GM21447 (cell line): ENCODE results near the gene NFATC2.
"Not testable (repeated sequence)": the region's sequence is repeated elsewhere in the genome, so short reads cannot be mapped to it uniquely, and the experiment has no call there.

Experiments
- ATAC-seq: cut with Tn5 transposase; IDR thresholded peaks from one replicate; pipeline ENCODE4 v1.9.1; 2021; ENCODE audit not compliant: unreplicated experiment

Gene NFATC2

GRCh38 chr20:51363813-51364212 lies 178.7 kb downstream of the NFATC2 start:
- no peak for ATAC-seq

- no peak for ATAC-seq
Measured at GRCh38 chr20:51363378-51363777, 179.1 kb downstream of the NFATC2 start.

- ATAC-seq: no peak
Measured at GRCh38 chr20:51362254-51362653, 180.3 kb downstream of the NFATC2 start.

DNA sequence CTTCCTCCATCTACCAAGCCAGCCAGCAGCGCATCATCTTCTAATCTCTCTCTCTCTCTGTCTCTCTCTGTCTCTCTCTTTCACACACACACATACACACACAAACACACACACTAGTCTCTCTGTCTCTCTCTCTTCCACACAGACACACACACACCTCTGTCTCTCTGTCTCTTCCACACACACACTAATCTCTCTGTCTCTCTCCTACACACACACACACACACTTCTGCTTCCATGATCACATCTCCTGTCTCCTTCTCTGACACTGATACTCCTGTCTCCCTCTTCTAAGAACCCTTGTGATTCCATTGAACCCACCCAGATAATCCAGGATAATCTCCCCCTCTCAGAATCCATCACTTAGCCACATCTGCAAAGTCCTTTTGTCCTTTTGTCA lies 181.3 kb downstream of the NFATC2 start:
- ATAC-seq: no peak

DNA sequence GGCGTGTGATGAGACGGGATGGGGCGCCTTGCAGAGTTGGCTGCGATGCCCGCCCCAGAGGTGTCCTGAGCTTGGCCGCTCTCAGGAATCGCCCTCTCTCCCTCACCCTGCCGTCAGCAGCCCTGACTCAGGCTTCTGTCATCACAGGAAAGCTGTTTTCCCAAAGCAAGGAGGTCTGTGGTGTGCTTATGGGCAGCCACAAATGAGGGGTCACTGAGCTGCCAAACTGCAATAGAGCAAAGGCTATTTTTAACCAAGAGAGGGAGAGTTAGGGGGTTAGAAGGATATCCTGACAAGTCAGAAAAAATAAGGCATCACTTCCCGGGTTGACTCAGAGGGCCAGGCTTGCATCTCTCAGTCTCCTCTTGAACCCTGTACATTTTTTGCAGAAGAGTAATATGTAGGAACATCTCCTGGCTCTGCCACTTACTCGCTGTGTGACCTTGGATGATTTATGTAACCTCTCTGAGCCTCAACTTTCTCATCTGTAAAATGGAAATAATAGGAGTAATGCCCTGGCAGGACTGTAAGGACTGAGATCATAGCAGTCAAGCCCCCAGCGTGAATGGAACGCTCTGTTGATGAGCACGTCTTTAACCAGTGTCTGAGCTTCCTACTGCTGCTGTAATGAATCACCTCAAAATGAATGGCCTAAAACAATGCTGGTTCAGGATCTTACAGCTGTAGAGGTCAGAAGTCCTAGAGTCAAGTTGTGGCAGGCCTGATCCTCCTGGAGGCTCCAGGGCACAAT lies 181.9 kb downstream of the NFATC2 start:
- no peak for ATAC-seq

DNA sequence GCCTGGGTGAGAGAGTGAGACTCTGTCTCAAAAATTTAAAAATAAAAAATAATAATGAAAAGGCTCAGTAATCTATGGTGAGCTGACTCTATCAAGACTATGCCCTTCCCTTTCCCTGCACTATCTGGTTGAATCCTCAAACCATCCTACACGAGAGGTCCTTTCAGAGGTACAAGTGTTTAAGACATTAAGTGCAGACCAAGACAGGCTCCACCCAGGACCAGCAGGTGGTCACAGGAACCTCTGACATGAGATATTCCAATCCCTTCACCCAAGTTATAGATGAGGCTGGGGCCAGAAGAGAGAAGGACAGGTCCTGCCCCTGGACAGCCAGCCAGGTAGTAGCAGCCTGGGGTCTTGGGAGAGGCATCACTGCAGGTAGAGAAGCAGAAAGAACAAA lies 182.6 kb downstream of the NFATC2 start:
- no peak for ATAC-seq

- no peak for ATAC-seq
Measured at GRCh38 chr20:51359401-51359800, 183.1 kb downstream of the NFATC2 start.

DNA sequence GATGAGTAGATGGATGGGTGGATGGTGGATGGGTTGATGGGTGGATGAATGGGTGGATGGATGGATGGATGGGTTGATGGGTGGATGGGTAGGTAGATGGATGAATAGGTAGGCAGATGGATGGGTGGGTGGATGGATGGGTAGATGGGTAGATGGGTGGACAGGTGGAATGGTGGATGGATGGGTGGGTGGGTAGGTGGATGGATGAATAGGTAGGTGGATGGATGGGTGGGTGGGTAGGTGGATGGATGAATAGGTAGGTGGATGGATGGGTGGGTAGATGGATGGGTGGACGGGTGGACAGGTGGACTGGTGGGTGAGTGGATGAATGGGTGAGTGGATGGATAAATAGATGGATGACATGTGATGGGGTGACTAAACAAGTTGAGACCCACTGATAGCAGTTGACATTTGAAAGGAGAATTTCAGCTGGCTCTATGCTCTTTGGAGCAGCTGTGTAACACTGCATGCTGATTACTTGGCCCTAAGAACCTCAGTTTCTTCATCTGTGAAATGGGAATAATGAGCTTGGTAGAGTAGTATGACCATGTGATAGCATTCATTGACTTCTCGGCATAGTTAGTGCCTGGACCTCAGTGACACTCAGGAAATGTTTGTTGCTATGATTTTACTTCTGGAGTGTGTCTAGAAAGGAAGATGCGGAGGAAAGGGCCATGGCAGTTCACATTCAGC lies 184.3 kb downstream of the NFATC2 start:
- no peak for ATAC-seq

DNA sequence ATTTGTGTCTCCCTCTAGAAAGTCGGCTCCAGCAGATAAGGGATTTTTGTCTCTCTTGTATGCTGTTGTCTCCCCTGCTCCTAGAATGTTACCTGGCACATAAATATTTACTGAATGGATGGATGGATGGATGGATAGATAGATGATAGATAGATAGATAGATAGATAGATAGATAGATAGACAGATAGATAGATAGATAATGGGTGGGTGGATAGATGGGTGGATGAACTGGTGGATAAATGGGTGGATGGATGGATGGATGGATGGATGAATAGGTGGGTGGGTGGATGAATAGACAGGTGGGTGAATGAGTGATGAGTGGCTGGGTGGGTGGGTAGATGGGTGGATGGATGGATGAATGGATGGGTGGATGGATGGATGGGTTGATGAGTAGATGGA lies 185.0 kb downstream of the NFATC2 start:
- no peak for ATAC-seq

DNA sequence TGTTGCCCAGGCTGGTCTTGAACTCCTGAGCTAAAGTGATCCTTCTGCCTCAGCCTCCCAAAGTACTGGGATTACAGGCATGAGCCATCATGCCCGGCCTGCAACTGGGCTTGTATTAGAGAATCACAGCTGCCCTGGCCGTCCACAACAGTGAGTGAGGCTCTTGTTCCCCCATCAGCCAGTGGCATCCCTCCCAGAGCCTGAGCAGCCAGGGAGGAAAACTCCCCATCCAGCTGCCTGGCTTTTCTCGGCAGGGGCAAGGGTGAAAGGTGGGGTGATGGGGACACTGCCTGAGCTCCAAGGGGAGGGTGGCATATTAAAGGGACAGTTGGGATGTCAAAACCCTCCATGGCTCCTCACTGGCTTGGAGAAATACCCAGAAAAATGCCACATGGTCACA lies 185.6 kb downstream of the NFATC2 start:
- no peak for ATAC-seq

DNA sequence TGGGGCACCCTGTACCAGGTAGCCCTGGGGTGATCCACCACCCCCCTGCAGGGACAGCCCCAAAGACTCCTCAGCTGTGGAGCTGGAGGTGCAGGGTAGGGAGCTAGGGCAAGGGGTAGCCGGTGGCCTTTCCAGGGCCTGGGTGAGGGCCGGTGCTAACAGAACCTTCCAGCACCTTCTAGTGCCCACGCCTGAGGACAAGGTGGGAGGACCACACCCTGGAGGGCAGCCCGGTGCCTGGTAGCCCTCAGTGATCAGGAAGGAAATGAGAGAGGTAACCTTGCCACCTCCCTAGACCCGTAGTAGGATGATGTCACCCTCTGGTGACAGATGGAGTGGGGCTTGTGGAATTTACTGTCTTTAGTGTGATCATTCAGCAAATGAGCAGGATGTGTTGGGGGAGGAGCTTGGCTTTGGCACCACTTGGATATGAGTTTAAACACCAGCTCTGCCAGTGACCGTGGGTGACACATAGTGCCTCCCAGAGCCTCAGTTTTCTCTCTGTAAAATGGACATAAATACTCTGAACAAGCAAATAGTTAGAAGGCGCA lies 187.7 kb downstream of the NFATC2 start:
- no peak for ATAC-seq

DNA sequence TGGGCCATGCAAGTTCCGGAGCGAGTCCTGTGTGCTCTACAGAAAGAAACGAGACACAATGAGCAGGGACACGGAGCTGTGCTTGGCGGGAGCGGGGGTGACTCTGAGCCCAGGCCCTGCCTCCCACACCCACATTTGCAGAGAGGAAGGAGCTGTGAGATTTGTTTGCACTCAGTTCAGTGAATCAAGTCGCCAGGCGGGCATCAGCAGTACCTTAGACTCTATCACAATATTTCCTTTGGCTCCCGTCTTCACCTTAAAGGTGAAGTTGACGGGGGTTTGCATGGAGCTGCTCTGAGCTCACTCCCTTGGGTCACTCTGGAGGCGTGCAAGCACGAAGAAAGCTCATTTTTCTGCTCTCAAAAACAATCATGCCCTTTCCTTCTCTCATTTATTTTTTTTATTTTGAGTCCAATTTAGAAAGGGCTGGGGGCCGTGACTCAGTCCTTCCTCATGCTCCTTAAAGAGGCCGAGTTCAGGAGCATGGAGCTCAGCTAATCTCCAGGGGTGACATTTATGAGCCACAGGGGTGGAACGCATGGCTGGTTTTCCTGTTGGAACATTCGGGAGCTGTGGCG lies 188.2 kb downstream of the NFATC2 start:
- no peak for ATAC-seq

- no peak for ATAC-seq
Measured at GRCh38 chr20:51353491-51353890, 189.0 kb downstream of the NFATC2 start.

- no peak for ATAC-seq
Measured at GRCh38 chr20:51352791-51353190, 189.7 kb downstream of the NFATC2 start.

GRCh38 chr20:51350941-51351631 lies 191.4 kb downstream of the NFATC2 start:
- ATAC-seq: no peak

- no peak for ATAC-seq
Measured at GRCh38 chr20:51348876-51349275, 193.6 kb downstream of the NFATC2 start.

- ATAC-seq: no peak
Measured at GRCh38 chr20:51347831-51348230, 194.7 kb downstream of the NFATC2 start.

GRCh38 chr20:51346686-51347485 lies 195.6 kb downstream of the NFATC2 start:
- ATAC-seq: no peak

DNA sequence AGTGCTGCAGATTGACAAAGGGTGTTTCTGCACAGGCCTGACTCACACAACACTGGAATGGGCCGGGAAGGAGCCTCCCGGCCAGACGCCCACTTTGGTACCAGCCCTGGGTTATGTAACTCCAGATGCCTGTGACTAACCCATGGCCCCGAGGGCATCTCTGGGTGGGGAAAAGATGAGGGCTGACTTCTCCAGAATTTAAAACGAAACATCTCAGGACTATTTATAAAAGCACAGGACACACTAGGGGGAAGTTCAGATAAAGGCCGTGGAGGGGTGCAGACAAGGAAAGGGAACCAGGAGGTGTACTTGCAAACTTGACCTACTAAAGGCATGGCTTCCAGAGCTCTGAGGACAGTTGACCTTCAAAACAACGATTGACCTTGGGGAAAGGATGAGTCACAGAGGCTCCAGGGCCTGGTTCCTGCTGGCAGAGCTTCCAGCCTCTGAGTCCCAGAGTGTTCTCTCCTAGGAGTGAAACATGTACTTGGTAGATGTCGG lies 196.9 kb downstream of the NFATC2 start:
- ATAC-seq: no peak

DNA sequence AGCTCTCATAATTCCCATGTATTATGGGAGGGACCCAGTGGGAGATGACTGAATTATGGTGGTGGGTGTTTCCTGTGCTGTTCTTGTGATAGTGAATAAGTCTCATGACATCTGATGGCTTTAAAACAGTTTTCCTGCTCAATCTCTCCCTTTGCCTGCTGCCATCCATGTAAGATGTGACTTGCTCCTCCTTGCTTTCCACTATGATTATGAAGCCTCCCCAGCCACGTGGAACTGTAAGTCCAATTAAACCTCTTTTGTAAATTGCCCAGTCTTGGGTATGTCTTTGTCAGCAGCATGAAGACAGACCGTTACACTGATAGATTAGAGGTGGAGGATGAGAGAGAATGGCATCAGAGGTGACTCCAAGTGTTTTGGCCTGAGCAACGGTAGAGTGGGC lies 198.7 kb downstream of the NFATC2 start:
- not testable (repeated sequence) for ATAC-seq
